Keratinocyte (primary cell): ENCODE results near the gene CT45A1.

Experiments used
- CTCF ChIP-seq, 3 experiments: IDR thresholded peaks in 1 of 3; conservative IDR thresholded peaks in 1 of 3; optimal IDR thresholded peaks in 1 of 3; 2 replicates in 2 of 3; 3 replicates in 1 of 3; pipeline versions ENCODE3 to v1.5.1; 2011; ENCODE audit warnings: low read length in 3 of 3, mild to moderate bottlenecking in 3 of 3, moderate library complexity in 2 of 3, control low read depth in 1 of 3, inconsistent platforms in 1 of 3; ENCODE audit not compliant: insufficient read depth in 2 of 3; ENCODE audit errors: extremely low read depth in 1 of 3
- EZH2 ChIP-seq: IDR thresholded peaks from one replicate; pipeline ENCODE4 v1.6.1; 2012; ENCODE audit warnings: inconsistent platforms, mild to moderate bottlenecking, low read length, moderate library complexity

- TF ChIP-seq CTCF (optimal IDR thresholded peaks at IDR 0.05 in 1 of 3, IDR thresholded peaks at IDR 0.05 in 1 of 3, conservative IDR thresholded peaks at IDR 0.05 in 1 of 3; ENCODE audit: extremely low read depth in 1 of 3, insufficient read depth in 2 of 3, low read length in 3 of 3) (peak in 1 of 3 experiments; percentile 3), EZH2 (no peak)
Observed at GRCh38 chrX:135707880-135708279, 5.6 kb upstream of the CT45A1 start.
